GM15510 (cell line): ENCODE measurements around the gene SMIM5.

Experiments
- POLR2A ChIP-seq: IDR thresholded peaks from 3 replicates; pipeline ENCODE4 v1.6.1; 2011; ENCODE audit warnings: borderline replicate concordance; ENCODE audit not compliant: insufficient read length; ENCODE audit errors: extremely low read depth

SMIM5 gene, protein sequence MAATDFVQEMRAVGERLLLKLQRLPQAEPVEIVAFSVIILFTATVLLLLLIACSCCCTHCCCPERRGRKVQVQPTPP

GRCh38 chr17:75632863-75633485 is at the start of gene SMIM5:
Gene SMIM5, plus strand, starts transcription at chr17:75633434. Its CDS starts 6,768 bp downstream, at chr17:75640202.
- TF ChIP-seq POLR2A, result no peak

DNA sequence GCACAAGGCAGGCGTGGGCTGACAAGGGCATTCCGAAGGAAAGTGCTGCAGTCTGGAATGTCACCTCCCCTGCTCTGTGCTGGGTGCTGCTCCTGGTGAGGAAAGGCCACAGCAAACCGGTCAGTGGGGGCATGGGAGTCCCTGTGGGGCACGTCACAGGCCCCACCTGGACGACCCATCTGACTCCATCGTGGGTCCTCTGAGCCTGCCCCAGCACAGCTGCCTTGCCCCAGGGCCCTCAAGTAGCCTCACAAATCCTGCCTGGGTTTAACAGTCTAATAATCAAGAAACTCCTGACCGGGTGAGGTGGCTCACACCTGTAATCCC is 48.4 kb upstream of the SMIM5 start:
- no peak for TF ChIP-seq POLR2A

DNA sequence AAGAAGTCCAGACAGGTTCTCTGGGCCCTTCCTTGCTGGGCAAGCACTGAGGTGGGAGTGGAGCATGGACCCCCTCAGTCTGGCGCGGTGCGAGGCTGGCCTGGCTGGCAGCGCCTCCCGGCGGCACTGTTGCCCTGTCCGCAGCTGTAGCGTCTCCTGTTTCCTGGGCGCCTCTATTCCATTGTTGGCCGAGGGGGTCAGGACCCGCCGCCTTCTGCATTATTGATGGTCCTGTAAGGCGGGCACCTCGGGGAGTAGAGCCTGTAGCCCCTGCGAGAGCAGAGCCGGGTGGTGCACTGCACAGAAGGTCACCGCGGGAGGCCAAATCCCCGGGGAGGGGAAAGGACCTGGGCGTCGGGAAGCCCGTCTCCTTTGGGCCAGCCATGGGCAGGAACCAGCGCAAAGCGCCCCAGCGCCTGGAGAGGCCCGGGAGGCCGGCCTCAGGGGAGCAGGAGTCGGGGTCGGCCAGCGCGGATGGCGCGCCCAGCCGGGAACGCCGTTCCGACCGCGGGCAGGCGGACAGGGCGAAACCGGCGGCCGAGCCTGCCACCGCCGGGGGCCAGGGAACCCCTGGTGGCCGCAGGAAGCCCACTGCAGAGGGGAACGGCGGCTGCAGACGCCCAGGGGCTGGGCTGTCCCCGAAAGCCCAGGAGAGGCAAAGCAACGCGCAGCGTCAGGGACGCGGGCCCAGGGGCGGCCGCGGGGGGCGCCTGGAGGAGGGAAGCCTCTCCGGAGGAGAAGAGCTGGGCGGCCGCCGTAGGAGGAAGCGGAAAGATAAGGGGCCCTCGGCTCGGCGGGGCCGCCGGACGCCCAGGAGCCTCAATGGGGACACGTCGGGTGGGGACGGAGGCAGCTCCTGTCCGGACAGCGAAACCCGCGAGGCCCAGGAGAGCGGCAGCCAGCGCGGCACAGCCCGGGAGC is 45.3 kb upstream of the SMIM5 start, which contains the start of gene MYO15B:
MYO15B (plus strand) TSS at position 126 of the 921 bp plus-strand sequence; CDS start at position 384, 258 bp downstream.
- TF ChIP-seq POLR2A, result no peak

DNA sequence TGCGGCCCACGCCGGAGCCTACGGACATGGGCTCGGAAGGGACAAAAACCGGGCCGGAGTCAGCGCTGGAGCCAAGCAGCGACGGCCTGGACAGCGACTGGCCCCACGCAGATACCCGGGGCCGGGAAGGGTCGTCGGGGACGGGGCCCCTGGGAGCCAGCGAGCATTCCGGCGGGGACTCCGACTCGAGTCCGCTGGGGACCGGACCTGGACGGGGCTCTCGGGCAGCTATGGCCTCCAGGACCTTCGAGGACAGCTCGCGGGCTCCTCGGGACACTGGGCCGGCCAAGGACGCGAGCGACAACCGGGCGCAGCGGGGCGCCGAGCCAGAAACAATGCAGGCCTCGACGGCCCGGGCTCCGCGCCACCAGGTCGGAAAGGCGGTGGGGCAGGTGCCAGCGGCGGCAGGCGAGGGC is 44.6 kb upstream of the SMIM5 start:
- TF ChIP-seq POLR2A, result no peak

GRCh38 chr17:75589012-75589918 is 44.0 kb upstream of the SMIM5 start:
- TF ChIP-seq POLR2A, result peak; percentile 49

GRCh38 chr17:75589919-75590303 is 43.3 kb upstream of the SMIM5 start:
- no peak for TF ChIP-seq POLR2A

DNA sequence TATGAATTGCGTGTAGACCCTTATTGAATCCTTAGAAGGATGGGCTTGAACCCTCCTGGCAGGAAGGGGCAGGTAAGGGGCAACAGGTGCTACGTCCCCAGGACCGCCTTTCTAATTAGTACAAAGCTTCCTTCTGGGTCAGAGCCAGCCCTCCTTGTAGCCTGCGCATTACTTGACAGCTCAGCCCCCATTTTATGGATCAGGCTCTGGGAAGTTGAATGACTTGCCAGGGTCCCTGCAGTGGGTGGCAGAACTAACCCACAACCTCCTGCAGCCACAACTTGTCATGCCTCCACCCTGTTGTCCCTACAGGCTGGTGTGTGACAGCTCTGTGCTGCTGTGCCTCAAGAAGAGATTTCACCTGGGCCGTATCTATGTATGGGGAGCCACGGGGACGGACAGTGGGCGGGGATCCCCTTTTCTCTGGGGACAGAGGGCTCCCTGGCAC is 42.9 kb upstream of the SMIM5 start:
- no peak for TF ChIP-seq POLR2A

DNA sequence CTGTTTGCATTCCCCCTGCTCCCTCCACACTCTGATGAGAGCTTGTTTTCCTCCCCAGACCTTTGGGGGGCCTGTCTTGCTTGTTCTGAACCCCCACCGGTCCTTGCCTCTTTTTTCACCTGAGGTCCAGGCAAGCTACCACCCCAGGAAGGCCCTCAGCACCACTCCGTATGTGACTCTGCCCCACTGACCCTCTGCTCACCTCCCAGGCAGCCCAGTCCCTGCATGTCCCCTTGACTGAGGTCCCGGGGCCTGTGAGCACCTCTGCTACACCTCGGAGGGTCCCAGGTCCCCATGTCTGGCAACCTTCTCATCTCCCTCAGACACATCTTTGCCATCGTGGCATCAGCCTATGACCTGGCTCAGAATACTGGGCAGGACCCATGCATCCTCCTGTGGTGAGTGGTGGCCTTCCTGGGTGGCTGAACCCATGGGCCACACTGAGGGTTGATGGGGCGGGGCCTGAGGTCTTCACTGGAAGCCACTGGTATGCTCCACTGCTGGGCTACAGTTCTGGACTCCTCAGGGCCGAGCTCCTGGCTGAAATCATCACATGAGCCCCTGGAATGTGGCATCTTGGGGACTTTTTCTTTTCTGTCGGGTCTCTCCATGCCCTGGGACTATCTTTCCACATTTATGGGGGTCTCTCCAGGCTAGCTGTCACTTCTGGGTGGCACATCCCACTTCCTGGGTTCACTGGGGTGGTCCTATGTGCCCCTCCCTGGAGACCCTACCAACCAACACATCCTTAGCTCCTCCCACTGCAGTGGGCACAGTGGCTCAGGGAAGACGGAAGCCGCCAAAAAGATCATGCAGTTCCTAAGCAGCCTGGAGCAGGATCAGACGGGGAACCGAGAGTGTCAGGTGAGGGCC is 42.1 kb upstream of the SMIM5 start:
- TF ChIP-seq POLR2A, result no peak

DNA sequence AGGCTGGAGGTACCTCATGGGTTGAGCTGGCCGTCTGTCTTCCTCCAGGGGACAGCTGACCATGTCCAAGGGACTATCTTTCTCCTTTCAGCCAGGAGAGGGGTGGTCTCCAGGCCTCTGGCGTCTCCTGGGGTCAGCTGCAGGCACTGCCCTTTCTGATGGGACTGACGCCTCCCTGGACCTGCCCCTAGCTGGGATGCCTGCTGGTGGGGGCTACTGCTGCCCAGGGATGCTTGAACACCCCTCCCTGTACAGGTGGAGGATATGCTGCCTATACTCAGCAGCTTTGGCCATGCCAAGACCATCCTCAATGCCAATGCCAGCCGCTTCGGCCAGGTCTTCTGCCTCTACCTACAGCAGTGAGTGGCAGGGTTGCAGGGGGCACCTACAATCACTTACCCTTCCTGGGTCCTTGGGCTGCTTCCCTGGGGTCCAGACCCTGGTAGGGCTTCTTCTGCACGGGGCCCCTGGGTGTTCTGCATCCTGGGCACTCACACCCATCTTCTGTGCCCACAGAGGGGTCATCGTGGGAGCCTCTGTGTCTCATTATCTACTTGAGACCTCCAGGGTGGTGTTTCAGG is 41.4 kb upstream of the SMIM5 start:
- no peak for TF ChIP-seq POLR2A

GRCh38 chr17:75592348-75593020 is 40.8 kb upstream of the SMIM5 start:
- no peak for TF ChIP-seq POLR2A

GRCh38 chr17:75594499-75595283 is 38.5 kb upstream of the SMIM5 start:
- TF ChIP-seq POLR2A, result no peak

- no peak for TF ChIP-seq POLR2A
Measured at GRCh38 chr17:75595284-75595919, 37.8 kb upstream of the SMIM5 start.
